Right renal pelvis (tissue), 4 donors: Measurements from ENCODE around the gene TMEM237. TPM values are rescaled to one million over a fixed set of nuclear protein-coding genes. Genes with fewer than 3 reads are reported as not detected.
"Not testable (repeated sequence)": the region's sequence is repeated elsewhere in the genome, so short reads cannot be mapped to it uniquely, and the experiment has no call there.

ENCODE experiments used
- DNase-seq, 4 donors: peaks; one replicate each; pipeline ENCODE4 v3.0.0-alpha.2; 2013; ENCODE audit warnings: low read depth in 4 of 4, low spot score in 3 of 4, missing footprints in 1 of 4
- polyA plus RNA-seq, 4 donors: library from polyadenylated mRNA; unstranded; fragments of 120-200 nt; gene quantifications; one replicate each; pipeline ENCODE4 v1.2.1, GENCODE V29; 2013; ENCODE audit not compliant: insufficient read length in 4 of 4

The TMEM237 gene
- 10 to 100 TPM; 48.3 to 57.0 (median 54.3) TPM for polyA plus RNA-seq

- DNase-seq, result peak in 1 of 4 donors; percentile 50
These were observed at the start of gene TMEM237 for GRCh38 chr2:201643216-201643890. TSS of gene TMEM237 (minus strand) at chr2:201643503. CDS start at chr2:201643400, 103 bp downstream.

GRCh38 chr2:201685156-201685555, 41.9 kb upstream of the TMEM237 start:
- no peak for DNase-seq

- no peak for DNase-seq
These were observed 37.4 kb upstream of the TMEM237 start for GRCh38 chr2:201680743-201681142.

- DNase-seq, result no peak
These were observed 35.1 kb upstream of the TMEM237 start for GRCh38 chr2:201678401-201678800.

- no peak for DNase-seq
These were observed 32.2 kb upstream of the TMEM237 start for GRCh38 chr2:201675454-201675853.

GRCh38 chr2:201674794-201675193, 31.5 kb upstream of the TMEM237 start:
- no peak for DNase-seq

GRCh38 chr2:201674298-201674697, 31.0 kb upstream of the TMEM237 start:
- DNase-seq, result no peak

- DNase-seq, result no peak
These were observed 30.2 kb upstream of the TMEM237 start for GRCh38 chr2:201673546-201673945.

- not testable (repeated sequence) for DNase-seq
These were observed 27.9 kb upstream of the TMEM237 start for GRCh38 chr2:201671205-201671604.

GRCh38 chr2:201669865-201670264, 26.6 kb upstream of the TMEM237 start:
- no peak for DNase-seq

- DNase-seq, result no peak
These were observed 25.2 kb upstream of the TMEM237 start for GRCh38 chr2:201668402-201668910.

GRCh38 chr2:201664334-201664733, 21.0 kb upstream of the TMEM237 start:
- no peak for DNase-seq

GRCh38 chr2:201661366-201661765, 18.1 kb upstream of the TMEM237 start:
- DNase-seq, result no peak

GRCh38 chr2:201660293-201660895, 17.1 kb upstream of the TMEM237 start:
- no peak for DNase-seq

GRCh38 chr2:201656740-201657139, 13.4 kb upstream of the TMEM237 start:
- no peak for DNase-seq

GRCh38 chr2:201656102-201656501, 12.8 kb upstream of the TMEM237 start:
- DNase-seq, result no peak

- DNase-seq, result no peak
These were observed 11.5 kb upstream of the TMEM237 start for GRCh38 chr2:201654616-201655384.

- no peak for DNase-seq
These were observed 9.9 kb upstream of the TMEM237 start for GRCh38 chr2:201653221-201653620.

GRCh38 chr2:201649442-201649841, 6.1 kb upstream of the TMEM237 start:
- DNase-seq, result no peak

GRCh38 chr2:201647431-201647830, 4.1 kb upstream of the TMEM237 start:
- DNase-seq, result no peak

GRCh38 chr2:201644001-201644400, 698 bp upstream of the TMEM237 start:
- DNase-seq, result peak in 1 of 4 donors; percentile 16
